Astrocyte of the spinal cord (primary cell): ENCODE results near the gene TYW1.
"Not testable (repeated sequence)": the region's sequence is repeated elsewhere in the genome, so short reads cannot be mapped to it uniquely, and the experiment has no call there.

Source experiments
- DNase-seq: peaks from one replicate; pipeline ENCODE4 v3.0.0; 2011; ENCODE audit warnings: low read depth, low spot score
- H3K4me3 ChIP-seq: 2 replicates; pipeline ENCODE4 v1.5.1; 2011; ENCODE audit warnings: low read depth, mild to moderate bottlenecking, low read length, moderate library complexity
- in situ Hi-C: cut with HindIII; loops from 2 replicates; pipeline ENCODE4 v1.10.0; 2017; ENCODE audit warnings: low sequenced_read_pairs
- TF ChIP-seq, protein P1 (sequence below): IDR thresholded peaks from 2 replicates; pipeline ENCODE4 v1.5.1; 2012; ENCODE audit warnings: low read depth, mild to moderate bottlenecking, low read length, inconsistent platforms

TYW1 gene

DNA sequence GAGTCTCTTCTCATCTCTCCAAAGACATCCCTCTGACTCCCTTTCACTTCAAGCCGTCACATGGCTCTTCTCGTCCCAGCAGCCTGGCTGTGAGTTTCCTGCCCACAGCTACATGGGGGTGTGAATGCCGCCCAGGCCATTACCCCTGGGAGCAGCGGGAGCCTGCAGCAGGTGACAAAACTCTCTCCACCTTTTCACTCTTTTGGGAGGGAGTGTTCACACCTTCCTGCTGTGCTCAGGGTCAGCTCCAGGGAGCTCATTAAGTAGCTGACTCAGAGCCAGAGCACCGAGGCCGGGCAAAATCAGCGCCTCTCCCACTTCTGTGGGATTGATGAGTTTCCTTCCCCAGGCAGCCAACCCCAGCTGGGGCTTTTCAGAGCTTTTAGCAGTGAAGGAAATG, 271.3 kb downstream of the TYW1 start:
- H3K4me3 ChIP-seq, result no peak overlapping the region
- in situ Hi-C loops, result no loop called here
- no peak for DNase-seq
- TF ChIP-seq, protein P1, sequence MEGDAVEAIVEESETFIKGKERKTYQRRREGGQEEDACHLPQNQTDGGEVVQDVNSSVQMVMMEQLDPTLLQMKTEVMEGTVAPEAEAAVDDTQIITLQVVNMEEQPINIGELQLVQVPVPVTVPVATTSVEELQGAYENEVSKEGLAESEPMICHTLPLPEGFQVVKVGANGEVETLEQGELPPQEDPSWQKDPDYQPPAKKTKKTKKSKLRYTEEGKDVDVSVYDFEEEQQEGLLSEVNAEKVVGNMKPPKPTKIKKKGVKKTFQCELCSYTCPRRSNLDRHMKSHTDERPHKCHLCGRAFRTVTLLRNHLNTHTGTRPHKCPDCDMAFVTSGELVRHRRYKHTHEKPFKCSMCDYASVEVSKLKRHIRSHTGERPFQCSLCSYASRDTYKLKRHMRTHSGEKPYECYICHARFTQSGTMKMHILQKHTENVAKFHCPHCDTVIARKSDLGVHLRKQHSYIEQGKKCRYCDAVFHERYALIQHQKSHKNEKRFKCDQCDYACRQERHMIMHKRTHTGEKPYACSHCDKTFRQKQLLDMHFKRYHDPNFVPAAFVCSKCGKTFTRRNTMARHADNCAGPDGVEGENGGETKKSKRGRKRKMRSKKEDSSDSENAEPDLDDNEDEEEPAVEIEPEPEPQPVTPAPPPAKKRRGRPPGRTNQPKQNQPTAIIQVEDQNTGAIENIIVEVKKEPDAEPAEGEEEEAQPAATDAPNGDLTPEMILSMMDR, result no peak

DNA sequence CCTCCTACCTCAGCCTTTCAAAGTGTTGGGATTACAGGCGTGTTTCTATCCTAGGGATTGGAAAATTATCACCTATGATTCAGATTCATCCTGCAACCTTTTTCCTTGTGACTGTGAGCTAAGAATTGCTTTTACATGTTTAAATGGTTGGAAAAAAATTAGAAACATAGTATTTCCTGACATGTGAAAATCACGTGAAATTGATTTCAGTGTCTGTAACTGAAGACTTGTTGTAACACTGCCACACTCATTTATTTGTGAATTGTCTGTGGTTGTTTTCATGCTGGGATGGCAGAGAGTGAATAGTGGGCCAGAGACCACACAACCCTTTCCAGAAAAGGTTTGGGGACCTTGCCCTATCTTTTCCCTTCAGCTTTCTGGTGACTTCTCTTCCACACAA, 273.3 kb downstream of the TYW1 start:
- in situ Hi-C loops, H3K4me3 ChIP-seq, DNase-seq: not testable (repeated sequence)
